Stimulated activated naive B cell treated with anti-CD40 and anti-IgM and Interleukin-4, amounts not matched to agents 10 μg/mL and 1 μg/mL and 100 μg/mL, for 72 hours (primary cell): Measurements from ENCODE around the gene EFHC1.

ENCODE experiments used
- ATAC-seq, 2 donors: fragments of 150-1000 bp; cut with Tn5 transposase; replicated peaks; 2 replicates each; pipeline ENCODE4 v1.10.0; 2021; ENCODE audit warnings: moderate library complexity in 1 of 2
- DNase-seq: peaks from one replicate; pipeline ENCODE4 v3.0.0; 2021
- H3K27ac Mint-ChIP-seq: one replicate; pipeline ENCODE4 v1.8.0; 2022; ENCODE audit warnings: mild to moderate bottlenecking, mixed read lengths
- H3K27me3 Mint-ChIP-seq, 2 donors: one replicate each; pipeline ENCODE4 v1.8.0; 2022; ENCODE audit warnings: mixed read lengths in 2 of 2
- H3K36me3 Mint-ChIP-seq, 2 donors: one replicate each; pipeline ENCODE4 v1.8.0; 2022; ENCODE audit warnings: mixed read lengths in 2 of 2, mild to moderate bottlenecking in 1 of 2
- H3K4me1 Mint-ChIP-seq, 2 donors: one replicate each; pipeline ENCODE4 v1.8.0; 2022; ENCODE audit warnings: mixed read lengths in 2 of 2, mild to moderate bottlenecking in 1 of 2
- H3K4me3 Mint-ChIP-seq, 2 donors: one replicate each; pipeline ENCODE4 v1.8.0; 2022; ENCODE audit warnings: mild to moderate bottlenecking in 2 of 2, mixed read lengths in 2 of 2, moderate library complexity in 1 of 2
- H3K9me3 Mint-ChIP-seq, 2 donors: one replicate each; pipeline ENCODE4 v1.8.0; 2022; ENCODE audit warnings: mixed read lengths in 2 of 2, mild to moderate bottlenecking in 1 of 2

Gene EFHC1

DNA sequence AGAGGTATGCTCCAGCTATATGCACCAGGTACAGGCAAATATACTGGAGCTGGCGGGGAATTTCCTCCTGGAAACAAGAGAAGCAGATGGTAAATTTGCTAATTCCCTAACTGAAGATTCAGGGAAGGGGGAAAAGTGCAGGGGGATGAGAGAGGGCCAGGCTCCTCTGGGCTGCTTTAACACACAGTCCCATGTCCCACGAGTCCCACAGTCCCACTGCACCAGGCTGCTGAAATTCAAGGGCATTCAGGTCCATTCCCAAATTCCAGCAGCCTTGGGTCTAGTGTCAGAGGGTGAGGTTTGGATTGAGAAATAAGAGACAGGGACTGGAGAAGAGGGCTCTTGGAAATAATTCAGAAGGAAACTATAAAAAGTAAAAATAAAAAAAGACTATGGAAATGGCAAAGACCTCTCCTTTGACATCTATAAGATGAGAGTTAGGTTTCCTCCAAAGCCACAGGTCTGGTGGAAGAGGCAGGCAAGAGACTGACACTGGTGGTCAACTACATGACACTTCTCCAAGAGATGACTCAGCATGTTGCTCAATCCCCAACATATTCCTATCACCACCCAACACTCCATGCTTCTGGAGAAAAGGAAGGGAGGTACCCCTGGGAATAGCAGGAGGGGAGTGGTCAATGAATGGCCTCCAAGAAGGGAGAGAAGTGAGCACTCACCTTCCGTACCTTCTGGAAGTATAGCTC lies 87.6 kb downstream of the EFHC1 start:
- peak overlapping the region; percentile 32 for H3K27ac Mint-ChIP-seq
- H3K4me3 Mint-ChIP-seq, result no peak overlapping the region
- H3K4me1 Mint-ChIP-seq, result no peaks in the 10 kb centered on the region
- H3K27me3 Mint-ChIP-seq, result no peaks in the 10 kb centered on the region
- DNase-seq (no peak), ATAC-seq (no peak)
- no peaks in the 10 kb centered on the region for H3K9me3 Mint-ChIP-seq
- H3K36me3 Mint-ChIP-seq, result peaks cover 19 to 32% of the 10 kb centered on the region in 2 donors

DNA sequence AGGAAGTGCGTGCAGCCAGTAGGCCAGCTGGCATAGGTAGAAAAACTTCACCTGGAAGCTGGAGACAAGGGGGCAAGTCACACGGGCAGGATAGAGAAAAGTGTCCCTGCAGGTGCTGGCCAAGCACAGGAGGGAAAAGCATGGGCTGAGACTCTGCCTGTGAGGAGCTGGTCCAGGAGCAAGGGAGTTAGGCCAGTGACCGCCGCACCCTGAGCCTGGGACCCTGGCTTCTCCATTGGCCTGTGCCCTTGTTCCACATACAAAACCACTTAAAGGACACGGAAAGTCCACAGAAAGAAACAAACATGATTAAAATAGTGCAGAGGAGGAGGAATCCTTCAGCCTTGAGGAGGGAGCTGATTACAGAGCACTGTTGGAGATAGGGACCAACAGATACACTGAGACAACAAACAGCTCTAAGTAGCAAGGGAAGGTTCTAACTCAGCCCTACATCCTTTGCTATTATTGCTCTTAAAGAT lies 88.2 kb downstream of the EFHC1 start:
- no peak for ATAC-seq
- Mint-ChIP-seq H3K4me3 (no peak overlapping the region), H3K4me1 (no peaks in the 10 kb centered on the region), H3K9me3 (no peaks in the 10 kb centered on the region), H3K27ac (peak overlapping the region; percentile 32), H3K36me3 (peaks cover 18 to 35% of the 10 kb centered on the region in 2 donors), H3K27me3 (no peaks in the 10 kb centered on the region)
- no peak for DNase-seq

DNA sequence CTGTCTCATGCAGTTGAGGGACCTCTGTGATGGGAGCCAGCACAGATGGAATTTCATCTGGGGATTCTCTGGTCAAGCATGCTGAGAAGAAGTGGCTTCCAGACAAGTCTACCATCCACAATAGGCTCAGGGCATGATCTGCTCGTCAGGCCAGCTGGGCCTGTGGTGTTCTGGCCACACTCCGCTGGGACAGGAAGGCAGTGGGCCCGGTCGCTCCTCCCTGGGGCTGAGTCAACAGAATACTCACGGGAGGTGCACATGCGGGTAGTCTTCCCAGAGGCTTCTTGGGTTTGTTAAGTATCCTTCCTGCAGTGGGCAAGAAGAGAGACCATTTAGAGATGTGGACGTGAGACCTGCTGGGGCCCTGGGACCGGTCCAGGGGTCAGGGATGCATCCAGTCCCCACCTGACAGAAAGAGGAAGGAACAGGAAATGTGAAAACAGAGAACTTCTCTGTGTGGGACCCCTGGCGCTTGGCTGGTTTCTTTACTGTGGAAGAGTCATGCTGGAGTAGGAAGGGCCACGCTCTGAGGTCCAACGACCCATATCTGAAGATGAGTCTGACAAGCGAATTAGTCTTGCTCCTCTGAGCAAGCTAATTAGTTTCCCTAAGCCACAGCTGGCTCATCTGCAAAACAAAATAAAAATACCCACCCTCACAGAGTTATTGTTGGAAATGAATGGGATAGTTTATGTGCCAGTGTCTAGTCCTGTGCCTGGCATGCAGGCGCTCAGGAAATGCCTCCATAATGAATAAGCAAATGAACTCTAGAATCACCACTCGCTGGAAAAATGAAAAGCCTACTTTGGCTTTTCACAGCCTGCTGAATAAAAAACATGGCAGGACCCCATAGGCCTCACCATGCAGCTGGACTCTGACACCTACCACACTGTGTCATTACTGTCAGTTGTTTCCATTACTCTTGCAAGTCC lies 89.4 kb downstream of the EFHC1 start:
- peak; percentile 63 to 85 for ATAC-seq
- H3K36me3 Mint-ChIP-seq, result peaks cover 19 to 40% of the 10 kb centered on the region in 2 donors
- H3K4me3 Mint-ChIP-seq, result no peak overlapping the region
- H3K4me1 Mint-ChIP-seq, result no peaks in the 10 kb centered on the region
- DNase-seq, result no peak
- H3K9me3 Mint-ChIP-seq, result no peaks in the 10 kb centered on the region
- no peaks in the 10 kb centered on the region for H3K27me3 Mint-ChIP-seq
- H3K27ac Mint-ChIP-seq, result no peak overlapping the region

DNA sequence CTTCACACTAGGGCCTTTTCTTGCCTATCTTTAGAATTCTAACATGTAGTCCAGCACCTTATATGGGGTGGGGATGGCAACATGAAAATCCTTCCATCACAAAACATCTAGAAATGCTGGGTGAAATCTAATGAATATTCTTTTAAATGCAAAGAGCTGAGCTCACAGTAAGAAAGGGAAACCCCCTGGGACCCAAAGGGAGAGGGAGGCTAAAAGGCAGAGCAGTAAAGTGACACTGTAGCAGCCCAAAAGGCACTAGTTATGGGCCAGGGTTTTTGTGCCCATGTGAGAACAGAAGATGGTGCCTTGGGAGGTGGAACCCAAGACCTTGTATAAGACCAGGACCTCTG lies 90.0 kb downstream of the EFHC1 start:
- H3K36me3 Mint-ChIP-seq, result peaks cover 24 to 40% of the 10 kb centered on the region in 2 donors

DNA sequence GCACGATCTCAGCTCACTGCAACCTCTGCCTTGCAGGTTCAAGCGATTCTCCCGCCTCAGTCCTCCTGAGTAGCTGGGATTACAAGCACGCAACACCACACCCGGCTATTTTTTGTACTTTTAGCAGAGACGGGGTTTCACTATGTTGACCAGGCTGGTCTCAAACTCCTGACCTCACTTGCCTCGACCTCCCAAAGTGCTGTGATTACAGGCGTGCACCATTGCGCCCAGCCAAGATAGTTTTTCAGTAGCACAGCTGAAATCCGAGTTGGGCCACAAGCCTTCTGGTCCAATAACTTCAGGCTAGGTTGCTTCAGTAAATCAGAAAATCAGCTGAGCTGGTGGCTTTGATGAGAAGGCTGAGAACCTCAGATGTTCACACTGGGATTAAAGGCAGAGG lies 91.0 kb downstream of the EFHC1 start:
- Mint-ChIP-seq H3K4me1 (no peaks in the 10 kb centered on the region), H3K27me3 (no peaks in the 10 kb centered on the region), H3K27ac (no peak overlapping the region), H3K4me3 (no peak overlapping the region), H3K36me3 (peaks cover 24 to 39% of the 10 kb centered on the region in 2 donors), H3K9me3 (no peaks in the 10 kb centered on the region)
- ATAC-seq (no peak), DNase-seq (no peak)

More for the DNA sequence above, 90.0 kb downstream of the EFHC1 start:
- DNase-seq (no peak), ATAC-seq (peak in 1 of 2 donors; percentile 69)
- no peaks in the 10 kb centered on the region for H3K27me3 Mint-ChIP-seq
- no peaks in the 10 kb centered on the region for H3K4me1 Mint-ChIP-seq
- peak overlapping the region; percentile 11 for H3K27ac Mint-ChIP-seq
- no peaks in the 10 kb centered on the region for H3K9me3 Mint-ChIP-seq
- H3K4me3 Mint-ChIP-seq, result peak overlapping the region in 1 of 2 donors; percentile 11

DNA sequence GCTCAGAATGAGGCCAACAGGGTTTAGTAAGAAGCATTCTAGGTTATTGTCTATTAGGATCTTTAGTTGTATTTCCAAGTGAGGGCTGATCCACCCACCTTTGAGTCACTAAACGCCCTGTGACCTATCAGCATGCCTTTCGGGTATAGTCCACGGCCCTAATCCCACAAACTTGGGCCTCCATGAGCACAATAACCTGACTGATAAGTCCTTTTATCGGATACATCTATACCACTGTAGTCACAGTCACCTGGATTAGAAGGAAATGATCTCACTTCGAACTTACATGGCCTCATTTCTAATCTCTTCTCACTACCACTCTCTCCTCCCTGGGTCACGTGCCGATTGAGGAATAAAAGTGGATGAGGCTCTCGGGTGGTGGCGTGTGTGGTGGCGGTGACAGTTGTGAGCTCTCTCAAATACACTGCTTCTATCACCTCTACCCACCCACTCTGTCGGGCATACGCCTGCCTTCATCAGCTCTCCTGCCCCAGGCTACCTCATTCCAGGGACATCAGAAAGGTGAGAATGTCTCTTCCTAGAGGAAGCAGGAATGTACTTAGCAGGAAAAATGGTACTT lies 91.5 kb downstream of the EFHC1 start:
- Mint-ChIP-seq H3K4me1 (no peaks in the 10 kb centered on the region), H3K36me3 (peaks cover 24 to 39% of the 10 kb centered on the region in 2 donors), H3K9me3 (no peaks in the 10 kb centered on the region), H3K4me3 (no peak overlapping the region), H3K27me3 (no peaks in the 10 kb centered on the region), H3K27ac (no peak overlapping the region)
- no peak for DNase-seq
- ATAC-seq, result no peak

DNA sequence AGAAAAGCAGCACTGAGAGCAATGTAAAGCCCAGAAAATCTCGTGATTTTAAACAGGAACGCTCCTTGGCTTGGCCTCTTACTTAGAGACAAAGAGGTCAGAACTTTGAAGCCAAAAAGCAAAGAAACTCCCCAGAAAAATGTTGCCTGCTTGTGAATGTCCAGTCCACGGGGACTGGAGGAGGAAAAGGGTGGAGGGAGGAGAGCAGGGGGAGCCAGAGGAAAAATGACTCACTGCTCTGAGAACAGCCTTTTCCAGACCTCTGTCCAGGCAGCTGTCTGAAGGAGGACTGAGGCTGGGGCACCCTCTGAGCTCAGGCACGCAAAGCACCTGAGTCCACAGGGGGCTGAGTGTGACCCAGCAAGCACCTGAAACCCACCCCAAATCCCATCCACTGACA lies 92.1 kb downstream of the EFHC1 start:
- no peak overlapping the region for H3K4me3 Mint-ChIP-seq
- H3K27me3 Mint-ChIP-seq, result no peaks in the 10 kb centered on the region
- H3K27ac Mint-ChIP-seq, result no peak overlapping the region
- no peaks in the 10 kb centered on the region for H3K4me1 Mint-ChIP-seq
- H3K36me3 Mint-ChIP-seq, result peaks cover 23 to 39% of the 10 kb centered on the region in 2 donors
- no peaks in the 10 kb centered on the region for H3K9me3 Mint-ChIP-seq
- no peak for DNase-seq
- no peak for ATAC-seq

DNA sequence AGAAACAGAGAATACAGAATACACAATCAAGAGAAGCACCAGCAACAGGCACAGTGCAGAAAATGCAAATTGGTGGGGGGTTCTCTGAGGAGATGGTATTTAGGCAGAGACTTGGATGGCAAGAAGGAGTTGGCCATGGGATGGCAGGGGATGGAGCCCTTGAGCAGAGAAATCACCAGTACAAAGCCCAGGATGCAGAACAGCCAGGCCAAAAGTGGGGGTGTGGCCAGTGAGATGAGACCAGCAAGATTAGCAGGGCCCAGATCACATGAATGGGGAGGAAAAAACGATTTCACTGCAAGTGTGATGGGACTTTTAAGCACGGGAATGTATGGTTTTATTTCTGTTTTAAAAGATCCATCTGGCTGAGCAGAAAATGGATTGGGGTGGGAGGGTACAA lies 93.3 kb downstream of the EFHC1 start:
- DNase-seq (no peak), ATAC-seq (no peak)
- Mint-ChIP-seq H3K27ac (no peak overlapping the region), H3K36me3 (peaks cover 17 to 35% of the 10 kb centered on the region in 2 donors), H3K27me3 (no peaks in the 10 kb centered on the region), H3K4me1 (no peaks in the 10 kb centered on the region), H3K4me3 (no peak overlapping the region), H3K9me3 (no peaks in the 10 kb centered on the region)

DNA sequence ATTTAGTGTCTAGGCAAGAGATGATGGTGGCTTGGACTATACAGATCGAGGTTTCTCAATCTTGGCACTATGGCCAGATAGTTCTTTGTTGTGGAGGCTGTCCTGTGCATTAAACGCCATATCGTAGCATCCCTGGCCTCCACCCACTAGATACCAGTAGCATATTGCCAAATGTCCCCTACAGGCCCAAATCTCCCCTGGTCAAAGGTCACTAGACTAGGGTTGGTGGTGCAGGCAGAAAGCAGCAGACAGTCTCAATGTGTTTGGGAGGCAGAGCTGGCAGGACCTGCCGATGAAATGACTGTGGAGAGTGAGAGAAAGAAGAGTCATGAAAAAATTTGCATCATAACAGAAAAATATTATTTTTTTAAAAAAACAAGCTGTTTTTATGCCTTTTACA lies 93.8 kb downstream of the EFHC1 start:
- H3K27ac Mint-ChIP-seq, result no peak overlapping the region
- DNase-seq (no peak), ATAC-seq (no peak)
- no peaks in the 10 kb centered on the region for H3K27me3 Mint-ChIP-seq
- no peaks in the 10 kb centered on the region for H3K4me1 Mint-ChIP-seq
- no peaks in the 10 kb centered on the region for H3K9me3 Mint-ChIP-seq
- H3K36me3 Mint-ChIP-seq, result peaks cover 18 to 34% of the 10 kb centered on the region in 2 donors
- no peak overlapping the region for H3K4me3 Mint-ChIP-seq

DNA sequence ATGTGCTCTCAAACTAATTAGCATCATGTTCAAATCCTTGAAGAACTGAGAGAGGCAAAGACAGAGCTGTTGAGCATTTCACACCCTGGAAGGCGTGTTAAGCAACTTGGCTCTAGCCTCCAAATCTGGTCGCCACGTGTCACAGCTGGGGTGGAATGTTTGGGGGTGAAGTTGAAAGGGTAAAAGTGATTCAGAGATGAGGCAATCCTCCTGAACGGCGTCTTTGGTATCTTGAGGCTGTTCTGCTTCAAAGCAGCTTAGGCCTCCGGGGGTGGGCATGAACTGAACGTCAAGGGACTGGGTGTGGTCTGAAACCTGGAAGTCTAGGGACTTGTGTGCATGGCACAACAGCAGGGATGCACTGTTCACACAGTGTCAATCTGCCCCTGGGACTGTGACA lies 94.4 kb downstream of the EFHC1 start:
- Mint-ChIP-seq H3K4me1 (peaks cover 0 to 2% of the 10 kb centered on the region in 2 donors), H3K9me3 (no peaks in the 10 kb centered on the region), H3K27ac (no peak overlapping the region), H3K4me3 (no peak overlapping the region), H3K27me3 (no peaks in the 10 kb centered on the region), H3K36me3 (peaks cover 17 to 33% of the 10 kb centered on the region in 2 donors)
- DNase-seq (no peak), ATAC-seq (no peak)

DNA sequence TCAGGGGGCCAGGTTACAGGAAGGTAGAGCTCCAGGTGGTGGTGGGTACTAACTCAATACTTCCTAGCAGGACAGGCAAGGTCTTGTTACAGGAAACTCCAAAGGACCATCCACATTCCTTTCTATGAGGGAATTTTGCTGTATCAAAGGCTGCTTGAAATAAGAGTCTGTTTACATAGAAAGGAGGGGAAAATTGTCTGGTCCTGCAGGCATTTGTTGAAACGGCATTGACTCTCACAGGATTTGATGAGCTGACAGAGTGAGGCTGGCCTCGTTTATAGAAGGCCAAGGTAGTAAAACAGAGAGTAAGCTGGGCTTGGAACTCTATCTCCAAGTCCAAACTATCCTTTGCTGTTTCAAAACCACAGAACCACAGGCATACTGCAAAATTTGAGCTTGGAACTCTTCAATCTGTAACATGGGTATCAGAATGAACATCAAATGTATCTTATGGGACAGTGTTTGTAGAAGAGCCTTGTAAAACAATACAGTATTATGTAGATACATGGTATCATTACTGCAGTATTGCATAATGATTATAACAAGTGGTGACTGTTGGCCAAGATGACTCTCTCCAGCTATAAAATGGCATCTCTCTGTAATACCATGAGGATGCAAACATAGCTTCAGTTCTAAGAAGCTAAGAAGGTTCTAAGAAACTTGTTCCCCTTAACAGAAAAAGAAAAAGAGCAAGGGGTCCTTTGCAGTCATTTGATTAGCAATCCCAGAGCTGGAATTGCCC lies 95.2 kb downstream of the EFHC1 start:
- ATAC-seq (no peak), DNase-seq (no peak)
- Mint-ChIP-seq H3K27ac (no peak overlapping the region), H3K36me3 (peaks cover 16 to 32% of the 10 kb centered on the region in 2 donors), H3K27me3 (no peaks in the 10 kb centered on the region), H3K4me3 (no peak overlapping the region), H3K9me3 (no peaks in the 10 kb centered on the region), H3K4me1 (peaks cover 0 to 2% of the 10 kb centered on the region in 2 donors)

DNA sequence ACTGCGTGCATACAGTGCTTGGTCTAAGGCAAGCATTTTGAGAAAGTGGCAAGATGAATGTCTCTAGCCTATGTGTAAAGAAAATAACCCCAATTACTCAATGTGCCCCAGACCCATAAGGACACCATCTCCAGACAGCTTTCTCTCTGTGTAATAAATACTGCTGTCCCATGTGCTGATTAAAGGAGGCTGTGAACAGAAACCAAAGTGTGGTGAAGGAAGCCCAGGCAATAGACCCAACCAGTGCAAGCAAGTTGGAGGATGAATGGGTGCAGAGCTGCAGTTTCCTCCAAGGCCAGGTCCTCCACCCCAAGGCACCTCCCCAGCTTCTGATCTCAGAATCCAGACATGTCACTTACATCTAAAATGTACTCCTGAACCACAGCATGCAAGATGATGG lies 96.1 kb downstream of the EFHC1 start:
- no peaks in the 10 kb centered on the region for H3K27me3 Mint-ChIP-seq
- H3K27ac Mint-ChIP-seq, result no peak overlapping the region
- peaks cover 0 to 2% of the 10 kb centered on the region in 2 donors for H3K4me1 Mint-ChIP-seq
- ATAC-seq, result no peak
- H3K36me3 Mint-ChIP-seq, result peaks cover 16 to 29% of the 10 kb centered on the region in 2 donors
- no peaks in the 10 kb centered on the region for H3K9me3 Mint-ChIP-seq
- DNase-seq, result no peak
- no peak overlapping the region for H3K4me3 Mint-ChIP-seq

DNA sequence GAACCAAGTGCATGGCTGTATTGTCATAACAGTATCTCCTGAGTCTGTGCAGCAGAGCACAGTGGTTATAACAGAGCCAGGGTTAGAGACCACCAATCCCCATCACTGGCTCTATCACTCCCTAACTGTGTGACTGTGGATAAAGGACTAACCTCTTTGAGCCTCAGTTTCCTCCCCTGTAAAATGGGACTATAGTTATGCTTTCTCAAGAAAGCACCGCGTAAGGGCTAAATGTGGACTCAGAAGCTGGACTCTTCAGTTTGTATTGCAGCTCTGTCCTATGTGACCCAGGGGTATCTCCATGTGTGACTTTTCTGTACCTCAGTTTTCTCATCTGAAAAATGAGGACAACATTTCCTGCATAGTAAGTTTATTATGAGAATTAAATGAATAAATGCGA lies 96.8 kb downstream of the EFHC1 start:
- H3K9me3 Mint-ChIP-seq, result no peaks in the 10 kb centered on the region
- peaks cover 0 to 2% of the 10 kb centered on the region in 2 donors for H3K4me1 Mint-ChIP-seq
- no peaks in the 10 kb centered on the region for H3K27me3 Mint-ChIP-seq
- H3K4me3 Mint-ChIP-seq, result no peak overlapping the region
- ATAC-seq (no peak), DNase-seq (no peak)
- no peak overlapping the region for H3K27ac Mint-ChIP-seq
- H3K36me3 Mint-ChIP-seq, result peaks cover 16 to 29% of the 10 kb centered on the region in 2 donors
